Stomach (tissue), 4 donors: ENCODE data around the gene KITLG.

Source experiments
- POLR2A ChIP-seq, 4 donors: fragments of 450-650 bp; IDR thresholded peaks; one replicate each; pipeline ENCODE4 v1.6.1; 2016; ENCODE audit warnings: antibody characterized with exemption in 4 of 4, control low read depth in 2 of 4, mild to moderate bottlenecking in 1 of 4, moderate library complexity in 1 of 4
- POLR2AphosphoS5 ChIP-seq, 3 donors: sonication (generic); formaldehyde crosslinking; IDR thresholded peaks; one replicate each; pipeline ENCODE4 v1.6.1; 2016; ENCODE audit warnings: antibody characterized with exemption in 3 of 3

DNA sequence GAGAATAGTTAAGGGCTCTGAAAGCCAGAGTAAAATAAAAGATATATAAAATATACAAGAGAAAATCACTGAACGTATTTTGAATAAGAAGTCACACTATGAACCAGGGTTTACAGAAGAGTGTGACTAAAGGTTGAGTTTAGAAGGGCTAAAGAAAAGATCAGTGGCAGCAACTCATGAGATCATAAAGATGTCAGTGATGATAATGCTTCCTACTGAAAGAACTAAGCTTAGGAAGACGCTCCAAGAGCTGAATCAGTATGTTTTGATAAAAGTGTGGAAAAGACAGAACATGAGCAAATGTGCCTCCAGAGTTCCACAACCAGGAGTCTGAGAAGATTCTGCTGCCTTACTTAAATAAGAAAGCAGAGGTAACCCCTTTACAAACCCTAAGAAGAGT is 74.6 kb downstream of the KITLG start:
- no peak for TF ChIP-seq POLR2AphosphoS5 (IDR thresholded peaks at IDR 0.05)
- TF ChIP-seq POLR2A (IDR thresholded peaks at IDR 0.05), result no peak
